MM.1S (cell line): ENCODE measurements around the gene KDM3A.

Source experiments
- DNase-seq: peaks from one replicate; pipeline ENCODE4 v3.0.0-alpha.2; 2015
- H2AFZ ChIP-seq: fragments of 300-600 bp; sonication (generic); 2 replicates; pipeline ENCODE4 v1.6.0; 2016; ENCODE audit warnings: antibody characterized with exemption, low read length
- H3F3A ChIP-seq: fragments of 300-600 bp; sonication (generic); 2 replicates; pipeline ENCODE4 v1.6.1; 2016; ENCODE audit warnings: mild to moderate bottlenecking, antibody characterized with exemption, low read length, moderate library complexity, mixed read lengths; ENCODE audit not compliant: insufficient read depth
- H3K27ac ChIP-seq: fragments of 300-600 bp; sonication (generic); 2 replicates; pipeline ENCODE4 v1.5.1; 2016; ENCODE audit warnings: mild to moderate bottlenecking, low read length
- H3K27me3 ChIP-seq: fragments of 300-600 bp; sonication (generic); replicated peaks from 2 replicates; pipeline ENCODE4 v1.6.0; 2016; ENCODE audit warnings: low read length; ENCODE audit not compliant: insufficient read depth
- H3K36me3 ChIP-seq: fragments of 300-600 bp; sonication (generic); replicated peaks from 2 replicates; pipeline ENCODE4 v1.6.1; 2016; ENCODE audit warnings: mild to moderate bottlenecking, low read length, mixed read lengths; ENCODE audit not compliant: insufficient read depth
- H3K4me1 ChIP-seq: fragments of 300-600 bp; sonication (generic); 2 replicates; pipeline ENCODE4 v1.6.1; 2016; ENCODE audit warnings: low read length, mixed read lengths
- H3K4me2 ChIP-seq: fragments of 300-600 bp; sonication (generic); 2 replicates; pipeline ENCODE4 v1.6.0; 2016; ENCODE audit warnings: low read depth, low read length
- H3K4me3 ChIP-seq: fragments of 300-600 bp; sonication (generic); 2 replicates; pipeline ENCODE4 v1.5.1; 2016; ENCODE audit warnings: low read length, mixed read lengths
- H3K79me2 ChIP-seq: fragments of 300-600 bp; sonication (generic); 2 replicates; pipeline ENCODE4 v1.6.1; 2016; ENCODE audit warnings: mixed run types, low read length, mixed read lengths
- H3K9ac ChIP-seq: fragments of 300-600 bp; sonication (generic); 2 replicates; pipeline ENCODE4 v1.6.1; 2016; ENCODE audit warnings: low read length, mixed read lengths
- H3K9me2 ChIP-seq: fragments of 300-600 bp; sonication (generic); replicated peaks from 2 replicates; pipeline ENCODE4 v1.6.1; 2016; ENCODE audit warnings: mild to moderate bottlenecking, low read length, mixed read lengths; ENCODE audit not compliant: insufficient read depth
- H3K9me3 ChIP-seq: fragments of 300-600 bp; sonication (generic); replicated peaks from 2 replicates; pipeline ENCODE4 v1.6.1; 2016; ENCODE audit warnings: mild to moderate bottlenecking, low read length, mixed read lengths; ENCODE audit not compliant: insufficient read depth
- H4K20me1 ChIP-seq: fragments of 300-600 bp; sonication (generic); 2 replicates; pipeline ENCODE4 v1.6.1; 2016; ENCODE audit warnings: mild to moderate bottlenecking, low read length, moderate library complexity, mixed read lengths; ENCODE audit not compliant: insufficient read depth
- CTCF ChIP-seq: fragments of 300-600 bp; sonication (generic); IDR thresholded peaks from 2 replicates; pipeline ENCODE4 v1.5.1; 2016; ENCODE audit warnings: antibody characterized with exemption, low read length, mixed read lengths
- EZH2 ChIP-seq: fragments of 300-600 bp; sonication (generic); optimal IDR thresholded peaks from 2 replicates; pipeline ENCODE3; 2017; ENCODE audit warnings: low read depth, mild to moderate bottlenecking, antibody characterized with exemption, low read length, mixed read lengths
- EZH2phosphoT487 ChIP-seq: fragments of 300-600 bp; sonication (generic); IDR thresholded peaks from 2 replicates; pipeline ENCODE4 v1.6.1; 2018; ENCODE audit warnings: antibody characterized with exemption, low read length

KDM3A gene

GRCh38 chr2:86439879-86440630 lies 1.1 kb upstream of the KDM3A start:
- H3K9me3 ChIP-seq = no peaks in the 10 kb centered on the region
- peaks cover 22% of the 10 kb centered on the region for H3F3A ChIP-seq
- H3K4me1 ChIP-seq = peaks cover 33% of the 10 kb centered on the region
- peak overlapping the region; percentile 92 for H2AFZ ChIP-seq
- TF ChIP-seq EZH2 (no peak), EZH2phosphoT487 (no peak), CTCF (no peak)
- H3K79me2 ChIP-seq = peaks cover 33% of the 10 kb centered on the region
- DNase-seq = no peak
- no peaks in the 10 kb centered on the region for H3K9me2 ChIP-seq
- H3K27me3 ChIP-seq = no peaks in the 10 kb centered on the region
- H3K9ac ChIP-seq = no peak overlapping the region
- H3K4me2 ChIP-seq = peak overlapping the region; percentile 96
- H3K4me3 ChIP-seq = peak overlapping the region; percentile 84; the same call in 1 of the 2 replicates
- no peaks in the 10 kb centered on the region for H3K36me3 ChIP-seq
- H4K20me1 ChIP-seq = no peaks in the 10 kb centered on the region; the same call in 1 of the 2 replicates
- peak overlapping the region; percentile 98; the same call in 1 of the 2 replicates for H3K27ac ChIP-seq

GRCh38 chr2:86441392-86441881 lies 266 bp downstream of the KDM3A start:
- Histone ChIP-seq H3F3A (peaks cover 28% of the 10 kb centered on the region), H3K9ac (peak overlapping the region; percentile 58; the same call in 1 of the 2 replicates), H2AFZ (no peak overlapping the region), H3K9me3 (no peaks in the 10 kb centered on the region), H3K27me3 (no peaks in the 10 kb centered on the region), H3K9me2 (no peaks in the 10 kb centered on the region), H3K4me1 (peaks cover 42% of the 10 kb centered on the region), H3K36me3 (no peaks in the 10 kb centered on the region), H3K4me3 (peak overlapping the region; percentile 84), H4K20me1 (no peaks in the 10 kb centered on the region; the same call in 1 of the 2 replicates), H3K4me2 (no peak overlapping the region), H3K27ac (peak overlapping the region; percentile 98; the same call in 1 of the 2 replicates), H3K79me2 (peaks cover 46% of the 10 kb centered on the region)
- no peak for TF ChIP-seq CTCF
- TF ChIP-seq EZH2phosphoT487 = no peak
- no peak for TF ChIP-seq EZH2
- DNase-seq = no peak

GRCh38 chr2:86441882-86442641 lies 891 bp downstream of the KDM3A start:
- H3F3A ChIP-seq = peaks cover 28% of the 10 kb centered on the region
- H3K4me2 ChIP-seq = peak overlapping the region; percentile 80

More at GRCh38 chr2:86441882-86442641, 891 bp downstream of the KDM3A start:
- peaks cover 53% of the 10 kb centered on the region for H3K79me2 ChIP-seq
- peak overlapping the region; percentile 70 for H3K9ac ChIP-seq
- H3K9me2 ChIP-seq = no peaks in the 10 kb centered on the region
- peak overlapping the region; percentile 98 for H3K27ac ChIP-seq
- peak; percentile 67 for DNase-seq
- H3K27me3 ChIP-seq = no peaks in the 10 kb centered on the region
- H3K36me3 ChIP-seq = no peaks in the 10 kb centered on the region; the same call in 1 of the 2 replicates
- H3K4me3 ChIP-seq = peak overlapping the region; percentile 80
- H2AFZ ChIP-seq = 0 out of 2 replicates have a peak overlapping the region, but pooled peaks have one; percentile 14
- H4K20me1 ChIP-seq = no peaks in the 10 kb centered on the region; the same call in 1 of the 2 replicates
- TF ChIP-seq EZH2phosphoT487 (no peak), CTCF (no peak), EZH2 (no peak)
- no peaks in the 10 kb centered on the region for H3K9me3 ChIP-seq
- peaks cover 39% of the 10 kb centered on the region for H3K4me1 ChIP-seq
